ENCODE data around the gene RAI14.

DNA sequence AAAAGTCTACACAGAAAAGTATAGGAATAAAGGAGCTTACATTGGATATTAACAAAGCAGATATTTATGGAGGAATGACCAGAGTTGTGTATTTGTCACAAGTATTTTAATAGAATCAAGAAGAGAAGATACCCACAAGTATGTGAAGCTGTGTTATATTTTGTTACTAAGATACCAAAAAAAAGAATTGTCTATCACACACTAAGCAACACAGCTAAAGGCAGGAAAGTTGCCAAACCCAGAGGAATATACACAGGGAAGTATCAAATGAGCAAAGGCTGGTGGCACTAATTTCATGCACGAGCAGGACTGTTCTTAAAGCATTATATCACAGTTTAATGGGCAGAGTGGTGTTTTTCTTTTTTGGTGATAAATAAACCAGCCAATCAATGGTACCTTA, 30.9 kb upstream of the RAI14 start:
- TF ChIP-seq, protein P1, sequence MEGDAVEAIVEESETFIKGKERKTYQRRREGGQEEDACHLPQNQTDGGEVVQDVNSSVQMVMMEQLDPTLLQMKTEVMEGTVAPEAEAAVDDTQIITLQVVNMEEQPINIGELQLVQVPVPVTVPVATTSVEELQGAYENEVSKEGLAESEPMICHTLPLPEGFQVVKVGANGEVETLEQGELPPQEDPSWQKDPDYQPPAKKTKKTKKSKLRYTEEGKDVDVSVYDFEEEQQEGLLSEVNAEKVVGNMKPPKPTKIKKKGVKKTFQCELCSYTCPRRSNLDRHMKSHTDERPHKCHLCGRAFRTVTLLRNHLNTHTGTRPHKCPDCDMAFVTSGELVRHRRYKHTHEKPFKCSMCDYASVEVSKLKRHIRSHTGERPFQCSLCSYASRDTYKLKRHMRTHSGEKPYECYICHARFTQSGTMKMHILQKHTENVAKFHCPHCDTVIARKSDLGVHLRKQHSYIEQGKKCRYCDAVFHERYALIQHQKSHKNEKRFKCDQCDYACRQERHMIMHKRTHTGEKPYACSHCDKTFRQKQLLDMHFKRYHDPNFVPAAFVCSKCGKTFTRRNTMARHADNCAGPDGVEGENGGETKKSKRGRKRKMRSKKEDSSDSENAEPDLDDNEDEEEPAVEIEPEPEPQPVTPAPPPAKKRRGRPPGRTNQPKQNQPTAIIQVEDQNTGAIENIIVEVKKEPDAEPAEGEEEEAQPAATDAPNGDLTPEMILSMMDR (IDR thresholded peaks at IDR 0.05; ENCODE audit: low read depth, low read length), result no peak
- TF ChIP-seq EZH2phosphoT487 (IDR thresholded peaks at IDR 0.05; ENCODE audit: low read depth), result no peak

Data from OCI-LY3 (cell line).